A673 (cell line): ENCODE results near the gene USP40.

Experiments used
- CTCF ChIP-seq: fragments of 300-800, 200-600 bp; sonication (generic); conservative IDR thresholded peaks from 2 replicates; pipeline ENCODE4 v1.5.1; 2017; ENCODE audit warnings: low read depth, mild to moderate bottlenecking, antibody characterized with exemption, low read length, moderate library complexity, mixed read lengths
- EZH2 ChIP-seq: fragments of 200-600 bp; sonication (generic); IDR thresholded peaks from 2 replicates; pipeline ENCODE4 v1.6.1; 2017; ENCODE audit warnings: borderline replicate concordance, low read depth, mild to moderate bottlenecking, mixed read lengths, antibody characterized with exemption, low read length; ENCODE audit not compliant: poor library complexity, severe bottlenecking

GRCh38 chr2:233446121-233446520 lies 120.5 kb downstream of the USP40 start:
- TF ChIP-seq EZH2, result no peak
- no peak for TF ChIP-seq CTCF
